ENCODE results near the gene P2RY14. TPM values are rescaled to one million over a fixed set of nuclear protein-coding genes. Genes with fewer than 3 reads are reported as not detected.
A peak's percentile ranks its signal among the peaks of the same experiment; 100 is the strongest.

Gene P2RY14
- total and polyA plus RNA-seq, 3 experiments from 2014 or later = 0.84 to 4.3 (median 1.3) TPM

DNA sequence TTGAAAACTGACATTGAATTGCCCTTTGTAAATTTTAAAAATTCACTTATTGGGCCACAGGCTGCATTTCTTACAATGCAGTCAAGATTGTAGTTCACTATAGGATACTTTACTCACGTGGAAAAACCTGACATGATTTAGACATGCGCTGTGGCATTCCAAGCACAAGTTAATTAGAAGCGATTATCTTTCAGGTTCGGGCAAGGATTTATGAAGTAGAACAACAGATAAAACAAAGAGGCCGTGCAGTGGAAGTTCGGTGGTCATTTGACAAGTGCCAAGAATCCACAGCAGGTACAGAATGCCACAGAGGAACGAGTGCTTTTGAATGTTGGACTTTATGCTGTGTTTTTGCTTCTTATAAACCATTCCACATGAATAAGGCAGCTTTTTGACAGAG is 113.1 kb downstream of the P2RY14 start:
- Histone ChIP-seq H3K27ac (ENCODE audit: low read depth, low read length) (no peak overlapping the region), H3K36me3 (ENCODE audit: insufficient read depth, low read length) (no peaks in the 10 kb centered on the region), H3K9me3 (ENCODE audit: low read length) (no peaks in the 10 kb centered on the region), H3K27me3 (ENCODE audit: insufficient read depth, low read length, poor library complexity, severe bottlenecking) (no peaks in the 10 kb centered on the region), H3K4me3 (ENCODE audit: low read length) (no peak overlapping the region), H3K4me1 (ENCODE audit: insufficient read depth, low read length) (peaks cover 7% of the 10 kb centered on the region)
- POLR2A ChIA-PET = no interaction called here
- Mint-ChIP-seq H3K27me3 (peaks cover 2 to 10% of the 10 kb centered on the region in 2 donors), H3K4me1 (peaks cover 9 to 18% (median 17%) of the 10 kb centered on the region in 3 donors), H3K36me3 (no peaks in the 10 kb centered on the region), H3K4me3 (no peak overlapping the region), H3K27ac (peak overlapping the region in 1 of 8 donors; percentile 38), H3K9me3 (no peaks in the 10 kb centered on the region)
- DNase-seq = no peak
- CTCF ChIA-PET = no interaction called here

Other genes with a start within 250 kb of the P2RY14 start
- 1 to 10 TPM; 1.7 to 1.8 TPM for gene MED12L, start 192.9 kb downstream of the P2RY14 start, total RNA-seq
- gene MED12L, start 192.9 kb downstream of the P2RY14 start, polyA plus RNA-seq = 0.02 TPM
- 100 to 1,000 TPM; 179 to 188 TPM for gene GPR171, start 75.3 kb downstream of the P2RY14 start, total RNA-seq
- gene GPR171, start 75.3 kb downstream of the P2RY14 start, polyA plus RNA-seq = 264 TPM
- gene GPR87, start 38.3 kb upstream of the P2RY14 start, total RNA-seq = 1 to 10 TPM in 1 of 2 experiments, under 1 TPM in 1; 0.61 to 1.2 TPM
- gene GPR87, start 38.3 kb upstream of the P2RY14 start, polyA plus RNA-seq = not detected
- gene P2RY13, start 51.0 kb upstream of the P2RY14 start, total RNA-seq = not detected
- gene P2RY13, start 51.0 kb upstream of the P2RY14 start, polyA plus RNA-seq = not detected
- not detected for gene P2RY12, start 106.2 kb upstream of the P2RY14 start, total RNA-seq
- gene P2RY12, start 106.2 kb upstream of the P2RY14 start, polyA plus RNA-seq = not detected
- gene IGSF10, start 182.5 kb upstream of the P2RY14 start, total RNA-seq = not detected
- not detected for gene IGSF10, start 182.5 kb upstream of the P2RY14 start, polyA plus RNA-seq

Measured in CD8-positive, alpha-beta memory T cell (primary cell).